A673 (cell line): ENCODE data around the gene DKK1.

Experiments
- EZH2 ChIP-seq: fragments of 200-600 bp; sonication (generic); IDR thresholded peaks from 2 replicates; pipeline ENCODE4 v1.6.1; 2017; ENCODE audit warnings: borderline replicate concordance, low read depth, mild to moderate bottlenecking, mixed read lengths, antibody characterized with exemption, low read length; ENCODE audit not compliant: poor library complexity, severe bottlenecking
- TF ChIP-seq, protein P1 (sequence below): fragments of 300-800, 200-600 bp; sonication (generic); conservative IDR thresholded peaks from 2 replicates; pipeline ENCODE4 v1.5.1; 2017; ENCODE audit warnings: low read depth, mild to moderate bottlenecking, antibody characterized with exemption, low read length, moderate library complexity, mixed read lengths

DNA sequence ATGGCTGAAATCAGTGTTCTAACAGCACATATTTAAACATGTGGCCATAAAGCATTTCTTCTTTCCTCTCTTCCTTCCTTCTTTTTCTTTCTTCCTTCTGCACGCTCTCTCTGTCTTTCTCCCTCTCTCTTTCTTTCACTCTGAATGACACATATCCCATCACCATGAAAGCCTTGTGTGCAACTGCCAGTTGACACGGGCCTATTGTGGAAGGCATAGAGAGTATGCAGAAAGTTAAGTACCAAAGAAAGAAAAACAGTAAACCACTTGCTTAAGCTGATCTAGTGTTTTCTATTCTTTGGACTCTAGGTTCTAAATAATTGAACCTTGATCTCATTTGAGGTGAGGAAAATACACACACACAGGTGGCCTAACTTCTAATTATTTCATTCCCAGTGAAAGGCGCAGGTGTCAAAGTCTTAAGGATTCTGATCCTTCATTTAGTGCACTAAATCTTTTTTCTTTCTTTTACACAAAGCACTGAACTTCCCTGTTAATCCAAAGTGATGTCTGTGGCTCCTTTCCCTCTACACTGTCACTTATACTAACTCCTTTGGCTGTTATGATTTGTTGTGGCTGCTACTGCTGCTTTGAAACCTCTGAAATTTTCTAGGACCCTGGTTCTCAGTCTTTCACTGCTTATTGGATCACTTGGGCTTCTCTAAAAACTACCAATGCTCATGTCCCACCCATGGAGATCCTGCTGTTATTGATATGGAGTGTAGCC is 17.7 kb downstream of the DKK1 start:
- TF ChIP-seq, protein P1, sequence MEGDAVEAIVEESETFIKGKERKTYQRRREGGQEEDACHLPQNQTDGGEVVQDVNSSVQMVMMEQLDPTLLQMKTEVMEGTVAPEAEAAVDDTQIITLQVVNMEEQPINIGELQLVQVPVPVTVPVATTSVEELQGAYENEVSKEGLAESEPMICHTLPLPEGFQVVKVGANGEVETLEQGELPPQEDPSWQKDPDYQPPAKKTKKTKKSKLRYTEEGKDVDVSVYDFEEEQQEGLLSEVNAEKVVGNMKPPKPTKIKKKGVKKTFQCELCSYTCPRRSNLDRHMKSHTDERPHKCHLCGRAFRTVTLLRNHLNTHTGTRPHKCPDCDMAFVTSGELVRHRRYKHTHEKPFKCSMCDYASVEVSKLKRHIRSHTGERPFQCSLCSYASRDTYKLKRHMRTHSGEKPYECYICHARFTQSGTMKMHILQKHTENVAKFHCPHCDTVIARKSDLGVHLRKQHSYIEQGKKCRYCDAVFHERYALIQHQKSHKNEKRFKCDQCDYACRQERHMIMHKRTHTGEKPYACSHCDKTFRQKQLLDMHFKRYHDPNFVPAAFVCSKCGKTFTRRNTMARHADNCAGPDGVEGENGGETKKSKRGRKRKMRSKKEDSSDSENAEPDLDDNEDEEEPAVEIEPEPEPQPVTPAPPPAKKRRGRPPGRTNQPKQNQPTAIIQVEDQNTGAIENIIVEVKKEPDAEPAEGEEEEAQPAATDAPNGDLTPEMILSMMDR, result no peak
- TF ChIP-seq EZH2, result no peak
